Duodenal mucosa (tissue), 2 donors: ENCODE results near the gene CYB5R3.

Experiments
- H3K27ac ChIP-seq: one replicate; pipeline ENCODE4 v1.7.0; 2013; ENCODE audit warnings: low read depth, low read length
- H3K27me3 ChIP-seq, 2 donors: one replicate each; pipeline ENCODE4 v1.7.0; 2013; ENCODE audit warnings: low read length in 2 of 2, control low read depth in 1 of 2; ENCODE audit not compliant: insufficient read depth in 2 of 2, control insufficient read depth in 1 of 2
- H3K36me3 ChIP-seq, 2 donors: one replicate each; pipeline ENCODE4 v1.7.0; 2013; ENCODE audit warnings: low read length in 2 of 2, control low read depth in 1 of 2; ENCODE audit not compliant: insufficient read depth in 2 of 2, control insufficient read depth in 1 of 2
- H3K4me1 ChIP-seq, 2 donors: one replicate each; pipeline ENCODE4 v1.7.0; 2013; ENCODE audit warnings: low read length in 2 of 2, control low read depth in 1 of 2; ENCODE audit not compliant: insufficient read depth in 2 of 2, control insufficient read depth in 1 of 2
- H3K4me3 ChIP-seq, 2 donors: one replicate each; pipeline ENCODE4 v1.7.0; 2013; ENCODE audit warnings: low read length in 2 of 2, low read depth in 1 of 2
- H3K9ac ChIP-seq, 2 donors: one replicate each; pipeline ENCODE4 v1.7.0; 2013; ENCODE audit warnings: low read length in 2 of 2, low read depth in 1 of 2
- H3K9me3 ChIP-seq, 2 donors: one replicate each; pipeline ENCODE4 v1.7.0; 2013; ENCODE audit warnings: low read length in 2 of 2, control low read depth in 1 of 2; ENCODE audit not compliant: control insufficient read depth in 1 of 2

Gene CYB5R3

GRCh38 chr22:42688241-42689211 lies 39.3 kb upstream of the CYB5R3 start:
- Histone ChIP-seq H3K4me1 (peaks cover 33 to 34% of the 10 kb centered on the region in 2 donors), H3K4me3 (no peak overlapping the region), H3K9me3 (no peaks in the 10 kb centered on the region), H3K27ac (peak overlapping the region; percentile 61), H3K9ac (no peak overlapping the region), H3K36me3 (no peaks in the 10 kb centered on the region), H3K27me3 (no peaks in the 10 kb centered on the region)

- Histone ChIP-seq H3K4me3 (no peak overlapping the region), H3K4me1 (peaks cover 41 to 42% of the 10 kb centered on the region in 2 donors), H3K36me3 (no peaks in the 10 kb centered on the region), H3K9ac (no peak overlapping the region), H3K27me3 (no peaks in the 10 kb centered on the region), H3K27ac (peak overlapping the region; percentile 56), H3K9me3 (no peaks in the 10 kb centered on the region)
Measured at GRCh38 chr22:42686756-42687491, 37.7 kb upstream of the CYB5R3 start.

GRCh38 chr22:42685941-42686653 lies 36.9 kb upstream of the CYB5R3 start:
- Histone ChIP-seq H3K36me3 (no peaks in the 10 kb centered on the region), H3K9me3 (no peaks in the 10 kb centered on the region), H3K9ac (no peak overlapping the region), H3K27me3 (no peaks in the 10 kb centered on the region), H3K4me1 (peaks cover 41 to 42% of the 10 kb centered on the region in 2 donors), H3K27ac (peak overlapping the region; percentile 42), H3K4me3 (no peak overlapping the region)

GRCh38 chr22:42684462-42685195 lies 35.4 kb upstream of the CYB5R3 start:
- Histone ChIP-seq H3K36me3 (no peaks in the 10 kb centered on the region), H3K27me3 (no peaks in the 10 kb centered on the region), H3K9ac (no peak overlapping the region), H3K4me3 (no peak overlapping the region), H3K4me1 (peaks cover 42 to 47% of the 10 kb centered on the region in 2 donors), H3K27ac (no peak overlapping the region), H3K9me3 (no peaks in the 10 kb centered on the region)

GRCh38 chr22:42683578-42684283 lies 34.5 kb upstream of the CYB5R3 start:
- Histone ChIP-seq H3K27me3 (no peaks in the 10 kb centered on the region), H3K9ac (no peak overlapping the region), H3K36me3 (no peaks in the 10 kb centered on the region), H3K27ac (peak overlapping the region; percentile 23), H3K9me3 (peaks cover 2 to 3% of the 10 kb centered on the region in 2 donors), H3K4me3 (no peak overlapping the region), H3K4me1 (peaks cover 40 to 44% of the 10 kb centered on the region in 2 donors)

GRCh38 chr22:42682113-42682851 lies 33.1 kb upstream of the CYB5R3 start:
- Histone ChIP-seq H3K36me3 (no peaks in the 10 kb centered on the region), H3K27ac (no peak overlapping the region), H3K27me3 (no peaks in the 10 kb centered on the region), H3K9me3 (peaks cover 5 to 6% of the 10 kb centered on the region in 2 donors), H3K9ac (no peak overlapping the region), H3K4me3 (no peak overlapping the region), H3K4me1 (peaks cover 30 to 31% of the 10 kb centered on the region in 2 donors)

GRCh38 chr22:42680648-42681047 lies 31.5 kb upstream of the CYB5R3 start:
- Histone ChIP-seq H3K4me3 (no peak overlapping the region), H3K27me3 (no peaks in the 10 kb centered on the region), H3K27ac (no peak overlapping the region), H3K36me3 (no peaks in the 10 kb centered on the region), H3K9me3 (peaks cover 5 to 6% of the 10 kb centered on the region in 2 donors), H3K4me1 (peaks cover 22 to 25% of the 10 kb centered on the region in 2 donors), H3K9ac (no peak overlapping the region)

GRCh38 chr22:42679691-42680090 lies 30.5 kb upstream of the CYB5R3 start:
- H3K36me3 ChIP-seq = no peaks in the 10 kb centered on the region
- no peak overlapping the region for H3K27ac ChIP-seq
- H3K4me1 ChIP-seq = peaks cover 21 to 25% of the 10 kb centered on the region in 2 donors
- no peaks in the 10 kb centered on the region for H3K27me3 ChIP-seq
- H3K4me3 ChIP-seq = no peak overlapping the region
- no peak overlapping the region for H3K9ac ChIP-seq
- H3K9me3 ChIP-seq = peaks cover 5 to 6% of the 10 kb centered on the region in 2 donors
